CD4-positive, CD25-positive, alpha-beta regulatory T cell (primary cell): ENCODE measurements around the gene TKTL1. TPM values are rescaled to one million over a fixed set of nuclear protein-coding genes. Genes with fewer than 3 reads are reported as not detected.

ENCODE experiments used
- ATAC-seq, 2 donors: fragments of 150-1000 bp; cut with Tn5 transposase; one replicate each; pipeline ENCODE4 v1.10.0; 2021; ENCODE audit warnings: low read depth in 2 of 2, moderate number of reproducible peaks in 2 of 2, moderate library complexity in 1 of 2
- DNase-seq, 3 donors: peaks; one replicate each; pipeline versions ENCODE4 v3.0.0 to v3.0.0-alpha.2; 2012 to 2022; ENCODE audit warnings: mixed read lengths in 1 of 3
- H3K27ac ChIP-seq: one replicate; pipeline ENCODE4 v1.7.0; 2013; ENCODE audit warnings: mild to moderate bottlenecking, low read length; ENCODE audit not compliant: insufficient read depth, poor library complexity, severe bottlenecking
- H3K27me3 ChIP-seq: one replicate; pipeline ENCODE4 v1.7.0; 2013; ENCODE audit warnings: low read length; ENCODE audit not compliant: control insufficient read depth, insufficient read depth
- H3K36me3 ChIP-seq: one replicate; pipeline ENCODE4 v1.7.0; 2013; ENCODE audit warnings: mild to moderate bottlenecking, low read length, moderate library complexity; ENCODE audit not compliant: control insufficient read depth, insufficient read depth
- H3K4me1 ChIP-seq: 2 replicates; pipeline ENCODE4 v1.7.0; 2013; ENCODE audit warnings: mild to moderate bottlenecking, low read length; ENCODE audit not compliant: insufficient read depth, control insufficient read depth, poor library complexity, severe bottlenecking
- H3K4me3 ChIP-seq: one replicate; pipeline ENCODE4 v1.7.0; 2013; ENCODE audit warnings: low read depth, mild to moderate bottlenecking, low read length, moderate library complexity
- H3K9me3 ChIP-seq, 2 experiments: 1 replicate in 1 of 2; 2 replicates in 1 of 2; pipeline ENCODE4 v1.7.0; 2013; ENCODE audit warnings: low read length in 2 of 2, mild to moderate bottlenecking in 1 of 2, moderate library complexity in 1 of 2; ENCODE audit not compliant: control insufficient read depth in 2 of 2
- H3K27ac Mint-ChIP-seq, 3 donors: one replicate each; pipeline ENCODE4 v1.8.0; 2020 to 2022; ENCODE audit warnings: mild to moderate bottlenecking in 3 of 3, mixed read lengths in 3 of 3, moderate library complexity in 2 of 3
- H3K27me3 Mint-ChIP-seq: one replicate; pipeline ENCODE4 v1.8.0; 2022; ENCODE audit warnings: mild to moderate bottlenecking, mixed read lengths
- H3K36me3 Mint-ChIP-seq: one replicate; pipeline ENCODE4 v1.8.0; 2020; ENCODE audit warnings: mixed read lengths
- H3K4me1 Mint-ChIP-seq, 4 donors: one replicate each; pipeline ENCODE4 v1.8.0; 2020 to 2022; ENCODE audit warnings: mixed read lengths in 4 of 4, mild to moderate bottlenecking in 1 of 4
- H3K4me3 Mint-ChIP-seq, 4 donors: one replicate each; pipeline ENCODE4 v1.8.0; 2020 to 2022; ENCODE audit warnings: mild to moderate bottlenecking in 4 of 4, mixed read lengths in 4 of 4, moderate library complexity in 3 of 4
- H3K9me3 Mint-ChIP-seq, 7 donors: one replicate each; pipeline ENCODE4 v1.8.0; 2020 to 2022; ENCODE audit warnings: mixed read lengths in 7 of 7, mild to moderate bottlenecking in 3 of 7, moderate library complexity in 2 of 7
- polyA plus RNA-seq, 4 donors: library from polyadenylated mRNA; unstranded; fragments of 300-500 nt; fragmentation: Illumina TruSeq; gene quantifications; one replicate each; pipeline ENCODE4 v1.2.3, GENCODE V29; 2021
- total RNA-seq: library from RNA; stranded (reverse); gene quantifications from one replicate; pipeline ENCODE4 v1.2.3, GENCODE V29; 2022

Gene TKTL1
- total and polyA plus RNA-seq, 5 donors from 2014 or later, result 8.1 to 34.3 (median 21.4) TPM

DNA sequence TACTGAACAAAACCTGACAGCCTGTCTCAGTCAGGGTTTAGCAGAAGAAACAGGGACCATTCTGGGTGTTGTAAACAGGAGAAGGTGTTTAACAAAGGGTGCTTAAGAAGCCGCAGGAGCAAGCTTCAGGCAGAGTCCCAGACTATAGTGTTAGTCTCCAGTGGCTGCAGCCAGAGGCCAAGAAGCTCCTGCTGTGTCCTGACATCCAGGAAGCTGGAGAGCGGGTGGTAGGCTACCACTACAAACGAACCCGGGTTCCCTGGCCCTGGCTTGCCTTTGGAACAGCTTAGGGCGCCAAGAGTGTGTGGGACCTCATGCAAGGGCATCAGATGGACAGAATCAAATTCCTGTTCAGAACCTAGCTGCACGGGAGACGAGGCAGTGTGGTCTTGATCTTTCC is 27.9 kb downstream of the TKTL1 start:
- H3K9me3 ChIP-seq, result no peaks in the 10 kb centered on the region
- no peak overlapping the region for H3K4me3 ChIP-seq
- Mint-ChIP-seq H3K27me3 (no peaks in the 10 kb centered on the region), H3K9me3 (no peaks in the 10 kb centered on the region), H3K4me3 (no peak overlapping the region), H3K27ac (no peak overlapping the region), H3K36me3 (no peaks in the 10 kb centered on the region), H3K4me1 (peaks cover 12 to 71% (median 24%) of the 10 kb centered on the region in 4 donors)
- peaks cover 30% of the 10 kb centered on the region for H3K4me1 ChIP-seq
- H3K36me3 ChIP-seq, result no peaks in the 10 kb centered on the region
- ATAC-seq, result no peak
- DNase-seq, result no peak
- no peak overlapping the region for H3K27ac ChIP-seq
- H3K27me3 ChIP-seq, result no peaks in the 10 kb centered on the region

DNA sequence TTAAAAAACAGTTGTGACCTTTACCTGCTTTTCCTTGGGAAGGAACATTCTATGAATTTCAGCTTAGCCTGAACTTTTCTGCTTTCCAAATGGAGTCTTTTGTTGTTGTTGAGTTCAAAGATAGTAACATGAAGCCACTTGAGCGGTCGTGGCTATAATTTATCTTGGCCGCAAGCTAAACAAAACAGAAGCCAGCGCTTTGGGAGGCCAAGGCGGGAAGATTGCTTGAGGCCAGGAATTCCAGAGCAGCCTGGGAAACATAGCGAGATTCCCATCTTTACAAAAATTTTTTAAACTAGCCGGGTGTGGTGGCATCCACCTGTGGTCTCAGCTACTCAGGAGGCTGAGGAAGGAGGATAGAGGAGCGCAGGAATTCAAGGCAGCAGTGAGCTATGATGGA is 29.9 kb downstream of the TKTL1 start:
- H3K27me3 Mint-ChIP-seq, result no peaks in the 10 kb centered on the region
- peak overlapping the region in 1 of 4 donors; percentile 15 for H3K4me3 Mint-ChIP-seq
- no peaks in the 10 kb centered on the region for H3K9me3 Mint-ChIP-seq
- ATAC-seq (no peak), DNase-seq (no peak)
- no peaks in the 10 kb centered on the region for H3K36me3 ChIP-seq
- H3K4me1 ChIP-seq, result peaks cover 38% of the 10 kb centered on the region
- peaks cover 14 to 76% (median 26%) of the 10 kb centered on the region in 4 donors for H3K4me1 Mint-ChIP-seq
- H3K27me3 ChIP-seq, result no peaks in the 10 kb centered on the region
- H3K9me3 ChIP-seq, result no peaks in the 10 kb centered on the region
- H3K4me3 ChIP-seq, result no peak overlapping the region
- H3K36me3 Mint-ChIP-seq, result no peaks in the 10 kb centered on the region
- peak overlapping the region; percentile 75 to 90 (median 76) for H3K27ac Mint-ChIP-seq
- H3K27ac ChIP-seq, result peak overlapping the region; percentile 63

- H3K4me3 ChIP-seq, result peak overlapping the region; percentile 61
- no peaks in the 10 kb centered on the region for H3K9me3 Mint-ChIP-seq
- H3K27ac Mint-ChIP-seq, result peak overlapping the region; percentile 75 to 90 (median 78)
- H3K27me3 ChIP-seq, result no peaks in the 10 kb centered on the region
- ATAC-seq (peak; percentile 97 to 98), DNase-seq (peak; percentile 14 to 87 (median 64))
- no peaks in the 10 kb centered on the region for H3K9me3 ChIP-seq
- H3K27me3 Mint-ChIP-seq, result no peaks in the 10 kb centered on the region
- H3K4me3 Mint-ChIP-seq, result peak overlapping the region; percentile 65 to 85 (median 81)
- H3K27ac ChIP-seq, result peak overlapping the region; percentile 63
- H3K36me3 ChIP-seq, result no peaks in the 10 kb centered on the region
- no peaks in the 10 kb centered on the region for H3K36me3 Mint-ChIP-seq
- peaks cover 18 to 69% (median 26%) of the 10 kb centered on the region in 4 donors for H3K4me1 Mint-ChIP-seq
- H3K4me1 ChIP-seq, result peaks cover 38% of the 10 kb centered on the region
Measured at GRCh38 chrX:154327038-154327820, 31.6 kb downstream of the TKTL1 start.

- Mint-ChIP-seq H3K9me3 (no peaks in the 10 kb centered on the region), H3K36me3 (no peaks in the 10 kb centered on the region), H3K4me3 (peak overlapping the region in 2 of 4 donors; percentile 54), H3K27me3 (no peaks in the 10 kb centered on the region), H3K27ac (peak overlapping the region in 2 of 3 donors; percentile 83 to 88), H3K4me1 (peaks cover 19 to 63% (median 24%) of the 10 kb centered on the region in 4 donors)
- H3K4me3 ChIP-seq, result no peak overlapping the region
- H3K27me3 ChIP-seq, result no peaks in the 10 kb centered on the region
- ATAC-seq (no peak), DNase-seq (no peak)
- peaks cover 40% of the 10 kb centered on the region for H3K4me1 ChIP-seq
- no peaks in the 10 kb centered on the region for H3K36me3 ChIP-seq
- H3K9me3 ChIP-seq, result no peaks in the 10 kb centered on the region
- H3K27ac ChIP-seq, result no peak overlapping the region
Measured at GRCh38 chrX:154328646-154329045, 33.1 kb downstream of the TKTL1 start.

DNA sequence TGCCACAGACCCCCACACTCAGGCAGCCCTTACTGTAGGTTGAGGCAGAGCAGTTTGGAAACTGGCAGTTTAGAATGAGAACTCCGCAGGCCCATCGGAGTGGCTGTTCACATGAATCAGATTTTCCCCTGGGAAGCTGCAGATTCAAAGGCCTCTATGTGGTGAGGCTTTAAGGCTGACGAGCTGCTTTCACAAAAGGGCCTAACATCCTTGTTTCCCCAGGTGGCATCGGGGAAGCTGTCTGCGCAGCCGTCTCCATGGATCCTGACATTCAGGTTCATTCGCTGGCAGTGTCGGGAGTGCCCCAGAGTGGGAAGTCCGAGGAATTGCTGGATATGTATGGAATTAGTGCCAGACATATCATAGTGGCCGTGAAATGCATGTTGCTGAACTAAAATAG is 33.7 kb downstream of the TKTL1 start:
- no peak overlapping the region for H3K27ac ChIP-seq
- no peaks in the 10 kb centered on the region for H3K27me3 ChIP-seq
- H3K4me3 Mint-ChIP-seq, result peak overlapping the region in 2 of 4 donors; percentile 19 to 54
- no peaks in the 10 kb centered on the region for H3K36me3 ChIP-seq
- H3K9me3 Mint-ChIP-seq, result no peaks in the 10 kb centered on the region
- H3K36me3 Mint-ChIP-seq, result no peaks in the 10 kb centered on the region
- no peak for ATAC-seq
- H3K4me1 ChIP-seq, result peaks cover 44% of the 10 kb centered on the region
- peaks cover 20 to 69% (median 29%) of the 10 kb centered on the region in 4 donors for H3K4me1 Mint-ChIP-seq
- no peaks in the 10 kb centered on the region for H3K27me3 Mint-ChIP-seq
- H3K27ac Mint-ChIP-seq, result peak overlapping the region in 2 of 3 donors; percentile 56 to 88
- H3K9me3 ChIP-seq, result no peaks in the 10 kb centered on the region
- no peak overlapping the region for H3K4me3 ChIP-seq
- no peak for DNase-seq

- peaks cover 3 to 47% (median 17%) of the 10 kb centered on the region in 4 donors for H3K4me1 Mint-ChIP-seq
- Histone ChIP-seq H3K4me3 (no peak overlapping the region), H3K27me3 (no peaks in the 10 kb centered on the region), H3K9me3 (no peaks in the 10 kb centered on the region), H3K4me1 (peaks cover 28% of the 10 kb centered on the region), H3K27ac (no peak overlapping the region), H3K36me3 (no peaks in the 10 kb centered on the region)
- H3K9me3 Mint-ChIP-seq, result no peaks in the 10 kb centered on the region
- H3K27me3 Mint-ChIP-seq, result no peaks in the 10 kb centered on the region
- DNase-seq (no peak), ATAC-seq (no peak)
- H3K36me3 Mint-ChIP-seq, result no peaks in the 10 kb centered on the region
- no peak overlapping the region for H3K4me3 Mint-ChIP-seq
- no peak overlapping the region for H3K27ac Mint-ChIP-seq
Measured at GRCh38 chrX:154332561-154332960, 37.0 kb downstream of the TKTL1 start.

DNA sequence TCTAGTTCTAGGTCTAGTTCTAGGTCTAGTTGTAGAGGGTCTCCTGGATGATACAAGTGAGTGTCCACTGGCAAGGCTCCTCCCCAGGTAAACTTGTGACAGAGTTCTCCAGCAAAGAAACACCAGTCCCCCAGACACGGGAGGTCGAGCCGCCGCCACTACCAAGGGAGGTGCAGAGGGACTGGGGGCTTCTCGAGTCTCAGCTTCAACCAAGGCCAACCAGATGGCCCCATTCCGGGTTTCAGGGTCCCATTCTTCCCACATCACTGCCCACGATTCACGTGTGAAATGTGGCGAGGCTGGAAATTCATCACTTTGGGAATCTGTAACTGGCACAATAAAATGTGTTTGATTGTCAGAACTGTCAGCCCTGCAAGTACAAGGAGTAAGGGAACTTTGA is 37.5 kb downstream of the TKTL1 start:
- Histone ChIP-seq H3K27me3 (no peaks in the 10 kb centered on the region), H3K36me3 (no peaks in the 10 kb centered on the region), H3K4me3 (no peak overlapping the region), H3K27ac (no peak overlapping the region), H3K4me1 (peaks cover 23% of the 10 kb centered on the region), H3K9me3 (no peaks in the 10 kb centered on the region)
- no peak for ATAC-seq
- H3K36me3 Mint-ChIP-seq, result no peaks in the 10 kb centered on the region
- H3K9me3 Mint-ChIP-seq, result no peaks in the 10 kb centered on the region
- H3K4me1 Mint-ChIP-seq, result peaks cover 0 to 41% (median 15%) of the 10 kb centered on the region in 4 donors
- no peak overlapping the region for H3K27ac Mint-ChIP-seq
- H3K4me3 Mint-ChIP-seq, result no peak overlapping the region
- DNase-seq, result no peak
- H3K27me3 Mint-ChIP-seq, result no peaks in the 10 kb centered on the region

- H3K27me3 ChIP-seq, result no peaks in the 10 kb centered on the region
- no peak overlapping the region for H3K4me3 ChIP-seq
- H3K4me1 ChIP-seq, result peaks cover 18% of the 10 kb centered on the region
- peak overlapping the region; percentile 63 to 89 (median 69) for H3K27ac Mint-ChIP-seq
- no peak for DNase-seq
- no peak overlapping the region for H3K27ac ChIP-seq
- peaks cover 0 to 36% (median 12%) of the 10 kb centered on the region in 4 donors for H3K4me1 Mint-ChIP-seq
- no peaks in the 10 kb centered on the region for H3K36me3 ChIP-seq
- no peak overlapping the region for H3K4me3 Mint-ChIP-seq
- H3K9me3 ChIP-seq, result no peaks in the 10 kb centered on the region
- H3K27me3 Mint-ChIP-seq, result no peaks in the 10 kb centered on the region
- ATAC-seq, result no peak
- H3K9me3 Mint-ChIP-seq, result no peaks in the 10 kb centered on the region
- H3K36me3 Mint-ChIP-seq, result no peaks in the 10 kb centered on the region
Measured at GRCh38 chrX:154333837-154334271, 38.3 kb downstream of the TKTL1 start.
